ENCODE measurements around the gene ZNF284.
"Not testable (repeated sequence)": the region's sequence is repeated elsewhere in the genome, so short reads cannot be mapped to it uniquely, and the experiment has no call there.

Gene ZNF284

DNA sequence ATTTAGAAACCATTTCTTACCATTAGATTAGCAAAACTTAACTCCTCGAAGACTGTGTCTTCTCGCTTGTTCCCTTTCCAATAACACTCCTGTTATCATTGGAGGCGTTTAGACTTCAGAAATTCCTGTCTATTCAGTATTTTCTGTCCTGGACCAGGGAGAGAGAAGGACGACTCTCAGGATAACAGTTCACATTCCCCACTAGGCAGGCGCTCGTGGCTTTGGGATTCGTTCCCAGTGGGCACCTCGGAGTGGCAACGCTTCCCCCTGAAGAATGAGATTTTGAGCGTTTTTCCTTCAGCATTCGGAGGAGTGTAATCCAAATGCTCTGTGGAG, 40.8 kb downstream of the ZNF284 start:
- DNase-seq = no peak

DNA sequence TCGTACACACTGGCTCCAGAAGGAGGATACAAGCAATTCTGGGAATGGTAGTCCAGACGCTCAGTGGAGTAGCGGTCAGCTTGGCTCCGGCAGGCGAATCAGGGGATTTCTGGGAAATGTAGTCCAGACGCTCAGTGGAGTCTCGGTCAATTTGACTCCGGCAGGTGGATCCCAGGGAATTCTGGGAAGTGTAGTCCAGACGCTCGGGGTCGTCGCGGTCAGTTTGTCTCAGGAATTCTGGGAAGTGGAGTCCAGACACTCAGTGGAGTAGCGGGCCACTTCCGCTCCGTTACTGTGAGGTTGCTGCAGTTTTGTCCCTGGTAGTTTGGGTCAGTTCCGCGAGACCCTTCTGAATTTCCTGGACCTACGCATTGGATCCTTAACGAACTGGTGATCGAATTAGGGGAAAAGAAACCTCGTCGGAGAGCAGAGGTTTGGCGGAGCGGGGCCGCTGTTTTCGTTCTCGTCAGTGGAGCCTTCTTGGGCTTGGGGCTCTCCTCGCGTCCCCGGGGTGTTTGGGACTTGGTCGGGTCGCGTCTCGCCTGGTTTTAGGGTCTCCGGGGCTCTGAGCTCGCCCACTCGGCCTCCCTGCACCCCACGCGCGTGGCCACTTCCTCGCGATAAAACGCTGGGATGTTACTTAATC, 41.3 kb downstream of the ZNF284 start, which contains the start of gene ZNF225:
TSS of gene ZNF225 (plus strand) at position 262 of the 646 bp plus-strand sequence. CDS start 2,429 bp downstream, outside the sequence.
- peak; percentile 96 for DNase-seq

DNA sequence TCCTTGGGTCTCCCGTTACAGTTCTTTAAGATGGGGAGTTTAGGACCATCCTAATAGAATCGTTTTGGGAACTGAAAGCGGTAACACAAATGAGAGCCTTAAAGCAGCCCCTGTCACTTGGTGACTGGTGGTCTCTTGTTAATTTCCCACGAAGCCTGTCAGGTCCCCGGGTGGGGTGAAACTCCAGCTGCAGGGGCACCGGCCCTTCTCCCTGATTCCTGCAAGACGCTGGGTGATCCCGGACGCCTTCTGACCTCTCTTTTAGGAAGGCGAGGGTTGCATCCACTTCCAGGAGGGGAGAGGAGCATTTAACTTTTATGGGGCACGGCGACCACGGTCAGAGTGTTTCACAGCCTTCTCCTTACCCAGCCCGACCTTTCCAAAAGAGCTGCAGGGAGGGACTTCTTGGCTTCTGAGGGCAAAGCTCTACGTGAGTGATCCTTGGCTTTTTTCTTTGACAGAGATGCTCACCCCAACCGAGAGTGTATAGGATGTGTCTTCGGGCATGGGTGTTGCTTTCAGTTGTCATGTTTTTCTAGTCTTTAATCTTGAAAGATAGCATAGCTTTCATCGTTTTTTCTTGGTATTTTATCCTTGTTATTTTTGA, 41.9 kb downstream of the ZNF284 start:
- DNase-seq = no peak

DNA sequence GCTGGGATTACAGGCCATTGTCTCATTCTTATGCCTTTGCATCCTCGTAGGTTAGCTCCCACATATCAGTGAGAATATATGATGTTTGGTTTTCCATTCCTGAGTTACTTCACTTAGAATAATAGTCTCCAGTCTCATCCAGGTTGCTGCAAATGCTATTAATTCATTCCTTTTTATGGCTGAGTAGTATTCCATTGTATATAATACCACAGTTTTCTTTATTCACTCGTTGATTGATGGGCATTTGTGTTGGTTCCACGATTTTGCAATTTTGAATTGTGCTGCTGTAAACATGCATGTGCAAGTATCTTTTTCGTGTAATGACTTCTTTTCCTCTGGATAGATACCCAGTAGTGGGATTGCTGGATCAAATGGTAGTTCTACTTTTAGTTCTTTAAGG, 49.2 kb downstream of the ZNF284 start:
- DNase-seq = not testable (repeated sequence)

DNA sequence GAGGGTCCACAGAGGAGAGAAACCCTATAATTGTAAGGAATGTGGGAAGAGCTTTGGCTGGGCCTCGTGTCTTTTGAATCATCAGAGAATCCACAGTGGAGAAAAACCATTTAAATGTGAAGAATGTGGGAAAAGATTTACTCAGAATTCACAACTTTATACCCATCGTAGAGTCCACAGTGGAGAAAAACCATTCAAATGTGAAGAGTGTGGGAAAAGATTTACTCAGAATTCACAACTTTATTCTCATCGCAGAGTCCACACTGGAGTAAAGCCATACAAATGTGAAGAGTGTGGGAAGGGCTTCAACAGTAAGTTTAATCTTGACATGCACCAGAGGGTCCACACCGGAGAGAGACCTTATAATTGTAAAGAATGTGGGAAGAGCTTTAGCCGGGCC, 60.0 kb downstream of the ZNF284 start:
- no peak for DNase-seq
